ENCODE data around the gene ERG28.

Gene ERG28

GRCh38 chr14:75626863-75627262 lies 33.8 kb downstream of the ERG28 start:
- no peak for DNase-seq
- TF ChIP-seq GATA1 (IDR thresholded peaks at IDR 0.05; ENCODE audit: low read depth, low read length): no peak
- TF ChIP-seq POLR2A (IDR thresholded peaks at IDR 0.05; ENCODE audit: low read length): no peak

- no peak for DNase-seq
- TF ChIP-seq GATA1 (IDR thresholded peaks at IDR 0.05; ENCODE audit: low read depth, low read length) (no peak), POLR2A (IDR thresholded peaks at IDR 0.05; ENCODE audit: low read length) (no peak)
Observed at GRCh38 chr14:75626396-75626795, 34.3 kb downstream of the ERG28 start.

- DNase-seq: no peak
- TF ChIP-seq GATA1 (IDR thresholded peaks at IDR 0.05; ENCODE audit: low read depth, low read length) (no peak), POLR2A (IDR thresholded peaks at IDR 0.05; ENCODE audit: low read length) (no peak)
Observed at GRCh38 chr14:75625034-75625433, 35.6 kb downstream of the ERG28 start.

GRCh38 chr14:75619548-75619947 lies 41.1 kb downstream of the ERG28 start:
- TF ChIP-seq POLR2A (IDR thresholded peaks at IDR 0.05; ENCODE audit: low read length) (no peak), GATA1 (IDR thresholded peaks at IDR 0.05; ENCODE audit: low read depth, low read length) (no peak)

GRCh38 chr14:75615200-75615599 lies 45.5 kb downstream of the ERG28 start:
- TF ChIP-seq GATA1 (IDR thresholded peaks at IDR 0.05; ENCODE audit: low read depth, low read length) (no peak), POLR2A (IDR thresholded peaks at IDR 0.05; ENCODE audit: low read length) (no peak)
- DNase-seq: no peak

More at GRCh38 chr14:75619548-75619947, 41.1 kb downstream of the ERG28 start:
- DNase-seq: no peak

- DNase-seq: no peak
- no peak for TF ChIP-seq POLR2A (IDR thresholded peaks at IDR 0.05; ENCODE audit: low read length)
Observed at GRCh38 chr14:75614179-75614578, 46.5 kb downstream of the ERG28 start.

GRCh38 chr14:75612157-75612556 lies 48.5 kb downstream of the ERG28 start:
- no peak for DNase-seq
- TF ChIP-seq GATA1 (IDR thresholded peaks at IDR 0.05; ENCODE audit: low read depth, low read length) (no peak), POLR2A (IDR thresholded peaks at IDR 0.05; ENCODE audit: low read length) (no peak)

GRCh38 chr14:75610834-75611233 lies 49.8 kb downstream of the ERG28 start:
- no peak for DNase-seq
- TF ChIP-seq GATA1 (IDR thresholded peaks at IDR 0.05; ENCODE audit: low read depth, low read length) (no peak), POLR2A (IDR thresholded peaks at IDR 0.05; ENCODE audit: low read length) (no peak)

- DNase-seq: no peak
Observed at GRCh38 chr14:75609606-75610475, 50.8 kb downstream of the ERG28 start.

GRCh38 chr14:75609116-75609515 lies 51.6 kb downstream of the ERG28 start:
- TF ChIP-seq GATA1 (IDR thresholded peaks at IDR 0.05; ENCODE audit: low read depth, low read length) (no peak), POLR2A (IDR thresholded peaks at IDR 0.05; ENCODE audit: low read length) (no peak)
- DNase-seq: no peak

More at GRCh38 chr14:75609606-75610475, 50.8 kb downstream of the ERG28 start:
- TF ChIP-seq GATA1 (IDR thresholded peaks at IDR 0.05; ENCODE audit: low read depth, low read length) (no peak), POLR2A (IDR thresholded peaks at IDR 0.05; ENCODE audit: low read length) (no peak)

- DNase-seq: no peak
- no peak for TF ChIP-seq POLR2A (IDR thresholded peaks at IDR 0.05; ENCODE audit: low read length)
- no peak for TF ChIP-seq GATA1 (IDR thresholded peaks at IDR 0.05; ENCODE audit: low read depth, low read length)
Observed at GRCh38 chr14:75607842-75608640, 52.6 kb downstream of the ERG28 start.

GRCh38 chr14:75607044-75607443 lies 53.6 kb downstream of the ERG28 start:
- TF ChIP-seq GATA1 (IDR thresholded peaks at IDR 0.05; ENCODE audit: low read depth, low read length) (no peak), POLR2A (IDR thresholded peaks at IDR 0.05; ENCODE audit: low read length) (no peak)
- no peak for DNase-seq

GRCh38 chr14:75605916-75606315 lies 54.8 kb downstream of the ERG28 start:
- no peak for TF ChIP-seq GATA1 (IDR thresholded peaks at IDR 0.05; ENCODE audit: low read depth, low read length)
- DNase-seq: no peak

- DNase-seq: no peak
- no peak for TF ChIP-seq GATA1 (IDR thresholded peaks at IDR 0.05; ENCODE audit: low read depth, low read length)
- TF ChIP-seq POLR2A (IDR thresholded peaks at IDR 0.05; ENCODE audit: low read length): no peak
Observed at GRCh38 chr14:75604979-75605851, 55.5 kb downstream of the ERG28 start.
